CD4-positive, alpha-beta T cell (primary cell): Measurements from ENCODE around the gene ADCYAP1R1. TPM values are rescaled to one million over a fixed set of nuclear protein-coding genes. Genes with fewer than 3 reads are reported as not detected.
A peak's percentile ranks its signal among the peaks of the same experiment; 100 is the strongest.

Source experiments
- ATAC-seq: fragments of 200-7000 bp; cut with Tn5 transposase; one replicate; pipeline ENCODE4 v1.10.0; 2022; ENCODE audit warnings: mild to moderate bottlenecking; ENCODE audit not compliant: poor library complexity
- CTCF ChIA-PET: fragments of 350-600 bp; sonication (Branson Sonifier 250); formaldehyde crosslinking; loops from one replicate; lab custom pipeline; 2021; ENCODE audit warnings: antibody characterized with exemption, inconsistent platforms; lab: Charles Lee
- POLR2A ChIA-PET: fragments of 350-600 bp; sonication (Branson Sonifier 250); formaldehyde crosslinking; loops from one replicate; lab custom pipeline; 2021; ENCODE audit warnings: antibody characterized with exemption, inconsistent platforms; lab: Charles Lee
- DNase-seq, 14 experiments: peaks; one replicate each; pipeline ENCODE4 v3.0.0-alpha.2; 2013 to 2020; ENCODE audit warnings: mixed read lengths in 2 of 14
- H3K27ac ChIP-seq, 2 donors: one replicate each; pipeline versions ENCODE4 v1.5.1 to v1.7.0; 2013; ENCODE audit warnings: low read length in 2 of 2, low read depth in 1 of 2, mild to moderate bottlenecking in 1 of 2
- H3K27me3 ChIP-seq, 2 experiments: 1 replicate in 1 of 2; 2 replicates in 1 of 2; pipeline versions ENCODE4 v1.6.1 to v1.7.0; 2013; ENCODE audit warnings: low read length in 2 of 2, control low read depth in 1 of 2, mild to moderate bottlenecking in 1 of 2, moderate library complexity in 1 of 2; ENCODE audit not compliant: insufficient read depth in 2 of 2, control insufficient read depth in 1 of 2
- H3K36me3 ChIP-seq: one replicate; pipeline ENCODE4 v1.6.1; 2013; ENCODE audit warnings: low read length, control low read depth; ENCODE audit not compliant: insufficient read depth
- H3K4me1 ChIP-seq: one replicate; pipeline ENCODE4 v1.6.1; 2013; ENCODE audit warnings: low read length, control low read depth; ENCODE audit not compliant: insufficient read depth
- H3K4me3 ChIP-seq: one replicate; pipeline ENCODE4 v1.5.1; 2013; ENCODE audit warnings: mild to moderate bottlenecking, low read length, moderate library complexity
- H3K9me3 ChIP-seq, 2 experiments: 1 replicate in 1 of 2; 2 replicates in 1 of 2; pipeline versions ENCODE4 v1.6.1 to v1.7.0; 2013; ENCODE audit warnings: low read length in 2 of 2, mild to moderate bottlenecking in 2 of 2, control low read depth in 1 of 2, moderate library complexity in 1 of 2; ENCODE audit not compliant: control insufficient read depth in 1 of 2, insufficient read depth in 1 of 2
- H3K27ac Mint-ChIP-seq: one replicate; pipeline ENCODE4 v1.8.0; 2020; ENCODE audit warnings: mixed read lengths
- H3K27me3 Mint-ChIP-seq: one replicate; pipeline ENCODE4 v1.8.0; 2021; ENCODE audit warnings: mixed read lengths
- H3K36me3 Mint-ChIP-seq: one replicate; pipeline ENCODE4 v1.8.0; 2021; ENCODE audit warnings: low read depth, mixed read lengths
- H3K4me1 Mint-ChIP-seq: one replicate; pipeline ENCODE4 v1.8.0; 2021; ENCODE audit warnings: low read depth, mixed read lengths
- H3K4me3 Mint-ChIP-seq: one replicate; pipeline ENCODE4 v1.8.0; 2020; ENCODE audit warnings: mild to moderate bottlenecking, mixed read lengths
- H3K9me3 Mint-ChIP-seq: one replicate; pipeline ENCODE4 v1.8.0; 2020; ENCODE audit warnings: mixed read lengths
- CTCF ChIP-seq: fragments of 200-600 bp; IDR thresholded peaks from one replicate; pipeline ENCODE4 v1.8.0; 2022; ENCODE audit warnings: antibody characterized with exemption, mild to moderate bottlenecking
- intact Hi-C, 2 experiments: fragments of 100-400 bp; cut with DNase I in 1 of 2; cut with micrococcal nuclease in 1 of 2; formaldehyde crosslinking; loops; one replicate each; pipeline versions ENCODE4 v1.15.1 to v1.9.0; 2023 to 2025; cut with DNase I, micrococcal nuclease
- total RNA-seq, 174 experiments: library from RNA in 2 of 174; stranded (reverse) in 2 of 174; gene quantifications; one replicate each; pipeline ENCODE4 v1.2.3 and lab custom pipeline; 2021 to 2026

Gene ADCYAP1R1
- total RNA-seq, 2 experiments from 2014 or later, result not detected

GRCh38 chr7:31019509-31019908 lies 32.6 kb upstream of the ADCYAP1R1 start:
- no peaks in the 10 kb centered on the region for H3K36me3 Mint-ChIP-seq
- Histone ChIP-seq H3K4me1 (peaks cover 52% of the 10 kb centered on the region), H3K27ac (no peak overlapping the region), H3K9me3 (peaks cover 0 to under 1% of the 10 kb centered on the region in 2 experiments), H3K4me3 (no peak overlapping the region), H3K27me3 (peaks cover 0 to 3% of the 10 kb centered on the region in 2 experiments), H3K36me3 (no peaks in the 10 kb centered on the region)
- intact Hi-C loops, result no loop called here
- no peaks in the 10 kb centered on the region for H3K9me3 Mint-ChIP-seq
- H3K27ac Mint-ChIP-seq, result no peak overlapping the region
- TF ChIP-seq CTCF, result no peak
- ATAC-seq (no peak), DNase-seq (peak in 1 of 14 experiments; percentile 4)
- CTCF ChIA-PET, result no interaction called here
- H3K27me3 Mint-ChIP-seq, result peaks cover 10% of the 10 kb centered on the region
- no peak overlapping the region for H3K4me3 Mint-ChIP-seq
- peaks cover 29% of the 10 kb centered on the region for H3K4me1 Mint-ChIP-seq
- POLR2A ChIA-PET, result interaction anchor here (0.8 kb wide), 1 partner anchor 46 kb away, joined by 3 read pairs; no protein-coding TSS in a partner anchor

GRCh38 chr7:31020161-31020560 lies 31.9 kb upstream of the ADCYAP1R1 start:
- Histone ChIP-seq H3K4me1 (peaks cover 59% of the 10 kb centered on the region), H3K4me3 (no peak overlapping the region), H3K36me3 (no peaks in the 10 kb centered on the region), H3K27ac (no peak overlapping the region), H3K9me3 (peaks cover 0 to 3% of the 10 kb centered on the region in 2 experiments), H3K27me3 (peaks cover 0 to 3% of the 10 kb centered on the region in 2 experiments)
- Mint-ChIP-seq H3K27me3 (peaks cover 10% of the 10 kb centered on the region), H3K36me3 (no peaks in the 10 kb centered on the region), H3K4me3 (no peak overlapping the region), H3K4me1 (peaks cover 31% of the 10 kb centered on the region), H3K27ac (peak overlapping the region; percentile 1), H3K9me3 (no peaks in the 10 kb centered on the region)
- ChIA-PET CTCF (no interaction called here), POLR2A (interaction anchor here (0.8 kb wide), 1 partner anchor 45 kb away, joined by 3 read pairs; no protein-coding TSS in a partner anchor)
- TF ChIP-seq CTCF, result no peak
- intact Hi-C loops, result no loop called here
- DNase-seq (no peak), ATAC-seq (no peak)

DNA sequence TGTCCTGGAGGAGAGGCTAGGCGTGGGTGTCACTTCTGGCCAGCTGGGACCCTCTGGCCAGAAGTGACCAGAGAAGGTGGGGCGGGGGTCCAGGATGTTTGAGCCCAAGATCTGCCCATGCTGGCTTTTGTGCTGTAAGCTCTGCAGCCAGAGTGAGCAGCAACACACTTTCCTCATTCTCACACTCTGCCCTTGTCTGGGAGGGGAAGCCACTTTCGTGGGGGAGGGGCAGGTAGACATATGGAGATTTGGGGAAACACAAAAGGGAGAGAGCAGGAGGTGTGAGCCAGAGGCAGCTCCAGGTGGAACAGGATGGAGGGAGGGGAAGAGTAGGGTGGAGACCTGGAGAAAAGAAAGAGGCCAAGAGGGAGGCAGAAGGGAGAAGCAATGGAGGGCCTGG lies 31.5 kb upstream of the ADCYAP1R1 start:
- Mint-ChIP-seq H3K27ac (no peak overlapping the region), H3K9me3 (no peaks in the 10 kb centered on the region), H3K4me3 (no peak overlapping the region), H3K27me3 (peaks cover 8% of the 10 kb centered on the region), H3K36me3 (no peaks in the 10 kb centered on the region), H3K4me1 (peaks cover 31% of the 10 kb centered on the region)
- Histone ChIP-seq H3K4me3 (no peak overlapping the region), H3K36me3 (no peaks in the 10 kb centered on the region), H3K27me3 (peaks cover 0 to 3% of the 10 kb centered on the region in 2 experiments), H3K27ac (no peak overlapping the region), H3K9me3 (peaks cover 0 to 3% of the 10 kb centered on the region in 2 experiments), H3K4me1 (peaks cover 63% of the 10 kb centered on the region)
- CTCF ChIA-PET, result interaction anchor here (0.6 kb wide), 1 partner anchor 39 kb away, joined by 3 read pairs; no protein-coding TSS in a partner anchor
- intact Hi-C loops, result no loop called here
- no peak for ATAC-seq
- POLR2A ChIA-PET, result interaction anchor here (0.7 to 0.8 kb wide), 2 partner anchors 16 to 45 kb away, joined by 3 read pairs; no protein-coding TSS in a partner anchor
- no peak for DNase-seq
- TF ChIP-seq CTCF, result no peak
